ENCODE measurements around the gene PPP1R27.

Gene PPP1R27

DNA sequence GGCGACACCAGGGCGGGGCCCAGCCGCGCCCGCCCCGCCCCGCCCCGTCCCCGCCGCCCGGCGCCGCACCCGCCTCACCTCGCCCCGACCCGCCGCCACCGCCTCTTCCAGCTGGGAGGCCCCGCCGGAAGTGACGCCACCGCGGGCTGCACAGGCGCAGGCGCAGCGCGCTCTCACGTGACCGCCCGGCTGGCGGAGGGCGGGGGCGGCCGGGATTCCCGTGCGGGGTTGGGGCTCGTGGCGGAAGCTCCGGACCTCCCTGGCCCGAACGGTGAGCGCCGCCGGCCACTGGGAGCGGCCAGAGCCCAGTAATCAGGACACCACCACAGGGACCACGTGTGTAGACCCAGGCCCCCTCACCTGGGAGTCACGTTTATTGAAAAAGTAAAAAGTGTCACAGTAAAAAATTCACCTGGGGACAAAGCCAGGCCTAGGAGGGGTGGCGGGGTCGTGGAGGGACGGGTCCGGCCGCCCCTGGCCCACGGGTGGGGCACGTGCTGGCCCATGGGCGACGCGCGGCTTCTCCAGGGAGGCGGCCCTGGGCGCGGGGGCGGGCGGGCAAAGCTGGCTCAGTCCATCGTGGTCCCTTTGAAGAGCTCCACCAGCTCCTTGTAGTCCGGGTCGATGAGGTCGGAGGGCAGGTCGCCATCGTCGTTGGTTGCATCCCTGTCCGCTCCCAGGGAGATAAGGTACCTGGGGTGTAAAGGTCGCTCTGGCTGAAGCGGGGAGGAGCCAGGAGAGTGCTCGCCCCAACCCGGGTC lies 1.5 kb downstream of the PPP1R27 start, which contains the start of gene MCRIP1:
MCRIP1 (minus strand) TSS at position 132 of the 761 bp plus-strand sequence. CDS start 8,785 bp downstream, outside the sequence.
- peak within 1 kb of the TSS; percentile 81 for H3K4me3 ChIP-seq (ENCODE audit: low read length)
- DNase-seq (ENCODE audit: low read depth) = peak; percentile 95
- TF ChIP-seq, protein P1, sequence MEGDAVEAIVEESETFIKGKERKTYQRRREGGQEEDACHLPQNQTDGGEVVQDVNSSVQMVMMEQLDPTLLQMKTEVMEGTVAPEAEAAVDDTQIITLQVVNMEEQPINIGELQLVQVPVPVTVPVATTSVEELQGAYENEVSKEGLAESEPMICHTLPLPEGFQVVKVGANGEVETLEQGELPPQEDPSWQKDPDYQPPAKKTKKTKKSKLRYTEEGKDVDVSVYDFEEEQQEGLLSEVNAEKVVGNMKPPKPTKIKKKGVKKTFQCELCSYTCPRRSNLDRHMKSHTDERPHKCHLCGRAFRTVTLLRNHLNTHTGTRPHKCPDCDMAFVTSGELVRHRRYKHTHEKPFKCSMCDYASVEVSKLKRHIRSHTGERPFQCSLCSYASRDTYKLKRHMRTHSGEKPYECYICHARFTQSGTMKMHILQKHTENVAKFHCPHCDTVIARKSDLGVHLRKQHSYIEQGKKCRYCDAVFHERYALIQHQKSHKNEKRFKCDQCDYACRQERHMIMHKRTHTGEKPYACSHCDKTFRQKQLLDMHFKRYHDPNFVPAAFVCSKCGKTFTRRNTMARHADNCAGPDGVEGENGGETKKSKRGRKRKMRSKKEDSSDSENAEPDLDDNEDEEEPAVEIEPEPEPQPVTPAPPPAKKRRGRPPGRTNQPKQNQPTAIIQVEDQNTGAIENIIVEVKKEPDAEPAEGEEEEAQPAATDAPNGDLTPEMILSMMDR (IDR thresholded peaks at IDR 0.05; ENCODE audit: insufficient read depth, low read depth, low read length, missing control alignments) = no peak

DNA sequence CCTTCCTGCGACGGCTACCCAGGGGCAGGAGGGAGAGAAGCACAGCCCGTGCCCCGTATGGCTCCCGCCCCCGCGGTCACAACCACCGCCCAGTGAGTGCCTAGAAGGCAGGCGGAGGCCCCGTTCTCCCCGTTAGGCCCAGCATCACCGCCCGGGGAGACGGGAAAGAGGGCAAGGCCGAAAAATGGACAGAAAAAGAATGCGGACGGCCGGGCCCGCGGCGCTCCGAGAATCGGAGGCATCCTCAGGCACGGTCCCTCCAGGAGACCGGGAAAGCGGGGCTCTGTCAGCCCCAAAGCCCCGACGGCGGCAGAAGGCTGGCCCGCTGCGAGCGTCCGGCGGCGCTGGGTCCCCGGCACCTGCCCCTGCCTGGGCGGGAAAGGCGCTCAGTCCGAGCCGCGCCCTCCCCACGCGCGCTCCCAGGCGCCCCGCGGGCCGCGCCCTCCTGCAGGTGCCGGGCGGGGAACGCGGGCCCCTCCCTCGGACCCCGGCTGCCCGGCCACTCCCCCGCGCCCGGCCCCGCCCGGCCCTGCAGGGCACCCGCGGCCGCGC lies 2.2 kb downstream of the PPP1R27 start:
- H3K4me3 ChIP-seq (ENCODE audit: low read length) = peak overlapping the region; percentile 48
- TF ChIP-seq, protein P1 (IDR thresholded peaks at IDR 0.05; ENCODE audit: insufficient read depth, low read depth, low read length, missing control alignments) = no peak
- DNase-seq (ENCODE audit: low read depth) = peak; percentile 21

DNA sequence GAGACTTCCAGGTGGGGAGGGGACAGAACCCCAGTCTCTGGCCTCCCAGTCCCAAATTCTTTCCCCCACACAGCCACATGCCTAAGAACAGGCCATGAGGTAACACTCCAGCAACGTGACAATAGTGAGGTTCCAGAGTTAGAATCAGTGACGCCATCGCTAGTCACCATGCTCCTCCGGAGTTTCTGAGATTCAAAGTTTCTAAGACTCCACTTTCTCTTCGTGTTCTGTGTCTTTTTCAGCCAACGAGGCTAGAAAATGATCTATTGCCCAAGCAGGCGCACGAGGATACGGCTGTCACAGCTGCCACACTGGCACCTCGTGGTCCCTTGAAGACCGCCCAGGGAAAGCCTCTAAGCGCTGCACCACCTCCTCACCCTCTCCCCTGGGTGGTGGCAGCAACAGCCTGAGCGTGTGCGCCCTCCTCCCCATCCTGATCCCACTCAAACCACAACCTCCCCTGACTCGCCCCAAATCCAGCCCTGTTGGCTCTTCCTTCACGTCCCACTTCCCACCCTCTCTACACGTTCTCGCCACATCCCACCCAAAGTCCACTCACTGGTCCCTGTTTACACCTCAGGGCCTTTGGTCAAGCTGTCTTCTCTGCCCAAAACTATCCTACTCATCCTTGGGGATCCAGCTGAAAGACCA lies 2.8 kb downstream of the PPP1R27 start:
- H3K4me3 ChIP-seq (ENCODE audit: low read length) = peak overlapping the region; percentile 48
- TF ChIP-seq, protein P1 (IDR thresholded peaks at IDR 0.05; ENCODE audit: insufficient read depth, low read depth, low read length, missing control alignments) = no peak
- DNase-seq (ENCODE audit: low read depth) = peak; percentile 63

DNA sequence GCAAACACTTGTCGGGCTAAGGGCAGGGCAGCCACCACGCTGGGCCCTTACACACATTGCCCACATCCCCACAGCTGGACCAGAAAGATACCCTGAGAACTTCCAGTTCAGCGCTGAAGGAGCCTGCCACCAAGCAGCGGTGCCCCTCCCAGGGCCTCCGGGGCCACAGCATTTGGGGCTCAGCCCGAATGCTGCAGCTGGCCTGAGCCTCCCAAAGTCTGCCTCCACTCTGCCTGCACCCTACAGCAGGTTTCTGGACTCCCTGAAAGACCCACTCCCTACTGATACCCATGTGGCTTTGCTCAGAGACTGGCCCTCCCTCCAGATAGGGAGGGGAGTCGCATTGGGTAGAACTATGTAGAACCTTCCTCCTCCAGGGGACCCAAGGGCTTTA lies 3.3 kb downstream of the PPP1R27 start:
- H3K4me3 ChIP-seq (ENCODE audit: low read length) = no peak overlapping the region
- TF ChIP-seq, protein P1 (IDR thresholded peaks at IDR 0.05; ENCODE audit: insufficient read depth, low read depth, low read length, missing control alignments) = no peak
- DNase-seq (ENCODE audit: low read depth) = no peak

DNA sequence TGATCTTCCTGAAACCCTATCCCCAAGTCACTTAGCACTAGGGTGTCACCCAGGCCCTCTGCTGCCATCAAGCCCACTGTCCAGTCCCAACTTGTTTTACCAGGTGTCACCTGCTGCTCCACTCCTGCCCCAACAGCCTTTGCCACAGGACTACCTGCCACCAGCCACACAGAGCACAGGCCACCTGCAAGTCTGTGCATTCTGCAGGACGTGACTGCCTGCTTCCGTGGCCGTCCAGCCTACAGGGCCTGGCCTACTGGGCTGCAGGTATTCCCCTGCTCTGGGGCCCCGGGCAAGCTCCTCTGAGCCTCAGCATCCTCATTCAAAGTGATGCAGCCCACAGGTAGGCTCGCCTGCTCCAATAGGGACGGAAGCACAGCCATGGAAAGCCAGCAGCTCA lies 5.0 kb downstream of the PPP1R27 start:
- TF ChIP-seq, protein P1 (IDR thresholded peaks at IDR 0.05; ENCODE audit: insufficient read depth, low read depth, low read length, missing control alignments) = no peak
- no peak overlapping the region for H3K4me3 ChIP-seq (ENCODE audit: low read length)
- DNase-seq (ENCODE audit: low read depth) = no peak

DNA sequence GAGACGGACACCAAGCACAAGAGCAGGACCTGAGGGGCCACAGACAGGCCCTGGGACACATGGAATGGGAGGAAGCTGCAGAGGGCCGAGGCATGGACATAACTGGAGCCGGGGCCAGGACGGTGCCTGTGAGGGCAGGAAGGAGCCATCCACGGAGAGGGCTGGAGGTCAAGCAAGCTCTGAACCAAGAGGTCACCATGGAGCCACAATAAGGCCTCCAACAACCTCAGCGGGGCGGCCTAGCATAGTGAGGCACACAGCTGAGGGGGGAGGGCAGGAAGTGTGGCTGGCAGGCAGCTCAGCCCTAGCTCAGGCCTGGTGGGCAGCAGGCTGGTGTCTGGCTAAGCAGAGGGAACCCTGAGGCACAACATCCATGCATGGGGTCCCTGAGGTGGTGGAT lies 6.2 kb downstream of the PPP1R27 start:
- no peak overlapping the region for H3K4me3 ChIP-seq (ENCODE audit: low read length)
- no peak for DNase-seq (ENCODE audit: low read depth)
- TF ChIP-seq, protein P1 (IDR thresholded peaks at IDR 0.05; ENCODE audit: insufficient read depth, low read depth, low read length, missing control alignments) = no peak
